Caki2 (cell line): ENCODE results near the gene MUCL3. TPM values are rescaled to one million over a fixed set of nuclear protein-coding genes. Genes with fewer than 3 reads are reported as not detected.

Experiments
- DNase-seq: peaks from one replicate; pipeline ENCODE4 v3.0.0-alpha.2; 2015; ENCODE audit warnings: low read depth
- in situ Hi-C: cut with HindIII; loops from 2 replicates; pipeline ENCODE4 v1.10.0; 2016; ENCODE audit warnings: low sequenced_read_pairs, low pct_unique_long_range_greater_than_20kb, mixed read lengths
- total RNA-seq: library from RNA; depleted of rRNA; stranded (reverse); fragments of >200 nt; shearing (Covaris generic); gene quantifications from 2 replicates; pipeline ENCODE4 v1.2.3, GENCODE V29; 2014; ENCODE audit warnings: low replicate concordance; rRNA removed

MUCL3 gene
- total RNA-seq, 1 experiment from 2014 or later, result 0.24 TPM

DNA sequence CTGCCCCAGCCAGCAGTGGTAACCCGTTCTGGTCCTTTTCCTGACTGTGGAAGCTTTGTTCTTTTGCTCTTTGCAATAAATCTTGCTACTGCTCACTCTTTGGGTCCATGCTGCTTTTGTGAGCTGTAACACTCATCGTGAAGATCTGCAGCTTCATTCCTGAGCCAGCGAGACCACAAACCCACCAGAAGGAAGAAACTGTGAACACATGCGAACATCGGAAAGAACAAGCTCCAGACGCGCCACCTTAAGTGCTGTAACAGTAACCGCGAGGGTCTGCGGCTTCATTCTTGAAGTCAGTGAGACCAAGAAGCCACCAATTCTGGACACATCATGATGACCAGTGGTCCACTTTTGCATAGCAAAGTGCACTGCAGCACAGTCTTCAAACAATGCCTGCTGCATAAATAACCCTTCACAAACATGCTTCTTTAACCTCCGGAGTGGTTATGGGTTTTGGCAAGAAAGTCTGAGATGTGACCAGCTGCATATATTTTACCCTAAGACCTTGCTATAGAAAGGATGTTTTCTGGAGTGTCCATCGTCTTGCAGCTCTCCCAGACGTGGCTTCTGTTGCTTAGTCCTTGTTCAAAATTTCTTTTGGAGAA lies 60.6 kb downstream of the MUCL3 start:
- in situ Hi-C loops, result no loop called here
- no peak for DNase-seq

DNA sequence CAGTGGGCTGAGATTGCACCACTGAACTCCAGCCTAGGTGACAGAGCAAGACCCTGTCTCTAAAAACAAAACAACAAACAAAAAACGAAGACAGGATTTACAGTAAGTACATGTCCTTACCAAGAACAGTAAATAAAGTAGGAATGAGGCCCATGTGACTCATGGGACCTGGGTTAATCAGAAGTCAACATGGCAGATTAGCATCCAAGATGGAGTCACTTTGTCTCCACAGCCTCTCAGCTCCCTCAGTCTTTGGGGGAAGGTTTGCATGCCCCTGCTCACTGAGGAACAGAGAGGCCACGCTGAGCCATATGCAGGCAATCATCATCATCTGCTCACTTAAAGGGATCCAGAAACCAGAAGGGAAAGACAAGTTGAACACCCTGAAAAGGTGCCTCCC lies 61.7 kb downstream of the MUCL3 start:
- no peak for DNase-seq
- in situ Hi-C loops, result no loop called here

Other genes with a start within 250 kb of the MUCL3 start
- 2.3 and 16.7 TPM in 2 replicates for gene NRM, start 250.0 kb upstream of the MUCL3 start, total RNA-seq
- 3.3 and 6.7 TPM in 2 replicates for gene MDC1, start 223.7 kb upstream of the MUCL3 start, total RNA-seq
- 538 and 624 TPM in 2 replicates for gene TUBB, start 220.6 kb upstream of the MUCL3 start, total RNA-seq
- gene FLOT1, start 198.3 kb upstream of the MUCL3 start, total RNA-seq, result 352 and 441 TPM in 2 replicates
- gene IER3, start 196.4 kb upstream of the MUCL3 start, total RNA-seq, result 124 and 148 TPM in 2 replicates
- gene DDR1, start 56.5 kb upstream of the MUCL3 start, total RNA-seq, result 182 and 197 TPM in 2 replicates
- gene GTF2H4, start 32.8 kb upstream of the MUCL3 start, total RNA-seq, result 49.7 and 58.5 TPM in 2 replicates
- 29.5 and 43.7 TPM in 2 replicates for gene VARS2, start 26.7 kb upstream of the MUCL3 start, total RNA-seq
- not detected in 2 replicates for gene SFTA2, start 8.8 kb upstream of the MUCL3 start, total RNA-seq
- gene MUC21, start 42.7 kb downstream of the MUCL3 start, total RNA-seq, result not detected in 2 replicates
- gene MUC22, start 69.5 kb downstream of the MUCL3 start, total RNA-seq, result not detected in 2 replicates
- gene C6orf15, start 171.6 kb downstream of the MUCL3 start, total RNA-seq, result not detected in 2 replicates
- 0.20 and 1.8 TPM in 2 replicates for gene PSORS1C1, start 173.8 kb downstream of the MUCL3 start, total RNA-seq
- not detected in 2 replicates for gene CDSN, start 179.5 kb downstream of the MUCL3 start, total RNA-seq
- gene PSORS1C2, start 198.1 kb downstream of the MUCL3 start, total RNA-seq, result not detected in 2 replicates
- gene CCHCR1, start 216.8 kb downstream of the MUCL3 start, total RNA-seq, result 130 and 142 TPM in 2 replicates
- 34.9 and 37.6 TPM in 2 replicates for gene TCF19, start 217.6 kb downstream of the MUCL3 start, total RNA-seq
- gene POU5F1, start 229.7 kb downstream of the MUCL3 start, total RNA-seq, result 0.09 and 26.0 TPM in 2 replicates